NB4 (cell line): ENCODE results near the gene NDUFS2.

Source experiments
- POLR2A ChIP-seq: IDR thresholded peaks from 2 replicates; pipeline ENCODE4 v1.6.1; 2011; ENCODE audit warnings: mild to moderate bottlenecking; ENCODE audit not compliant: insufficient read length; ENCODE audit errors: extremely low read depth
- TF ChIP-seq, protein P1 (sequence below): IDR thresholded peaks from one replicate; pipeline ENCODE4 v1.5.1; 2012; ENCODE audit warnings: low read depth, low read length

DNA sequence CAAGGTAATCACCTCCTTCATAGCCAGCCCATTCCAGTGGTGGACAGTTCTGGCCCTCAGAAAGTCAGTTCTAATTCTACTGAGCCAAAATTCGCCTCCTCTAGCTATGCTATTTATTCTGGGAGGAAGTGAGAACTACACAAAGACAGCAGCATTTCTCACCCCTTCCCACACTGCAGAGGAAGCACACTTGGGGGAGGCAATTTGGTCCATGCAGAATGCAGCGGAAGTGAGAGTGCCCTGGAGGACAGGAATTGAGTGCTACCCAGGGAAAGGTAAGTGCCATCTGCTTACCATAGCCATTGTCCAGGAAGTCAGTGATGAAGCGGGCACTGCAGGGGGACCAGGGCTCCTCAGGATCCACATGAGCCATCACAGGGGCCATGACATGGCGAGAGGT, 7.0 kb upstream of the NDUFS2 start:
- TF ChIP-seq, protein P1, sequence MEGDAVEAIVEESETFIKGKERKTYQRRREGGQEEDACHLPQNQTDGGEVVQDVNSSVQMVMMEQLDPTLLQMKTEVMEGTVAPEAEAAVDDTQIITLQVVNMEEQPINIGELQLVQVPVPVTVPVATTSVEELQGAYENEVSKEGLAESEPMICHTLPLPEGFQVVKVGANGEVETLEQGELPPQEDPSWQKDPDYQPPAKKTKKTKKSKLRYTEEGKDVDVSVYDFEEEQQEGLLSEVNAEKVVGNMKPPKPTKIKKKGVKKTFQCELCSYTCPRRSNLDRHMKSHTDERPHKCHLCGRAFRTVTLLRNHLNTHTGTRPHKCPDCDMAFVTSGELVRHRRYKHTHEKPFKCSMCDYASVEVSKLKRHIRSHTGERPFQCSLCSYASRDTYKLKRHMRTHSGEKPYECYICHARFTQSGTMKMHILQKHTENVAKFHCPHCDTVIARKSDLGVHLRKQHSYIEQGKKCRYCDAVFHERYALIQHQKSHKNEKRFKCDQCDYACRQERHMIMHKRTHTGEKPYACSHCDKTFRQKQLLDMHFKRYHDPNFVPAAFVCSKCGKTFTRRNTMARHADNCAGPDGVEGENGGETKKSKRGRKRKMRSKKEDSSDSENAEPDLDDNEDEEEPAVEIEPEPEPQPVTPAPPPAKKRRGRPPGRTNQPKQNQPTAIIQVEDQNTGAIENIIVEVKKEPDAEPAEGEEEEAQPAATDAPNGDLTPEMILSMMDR, result no peak
- no peak for TF ChIP-seq POLR2A
